Neural crest cell (in vitro differentiated cells): ENCODE measurements around the gene FXYD5. TPM values are rescaled to one million over a fixed set of nuclear protein-coding genes. Genes with fewer than 3 reads are reported as not detected.

Experiments used
- DNase-seq: peaks from one replicate; pipeline ENCODE4 v3.0.0; 2021; ENCODE audit warnings: low read depth, mixed read lengths, low spot score
- H3K27ac Mint-ChIP-seq: one replicate; pipeline ENCODE4 v1.8.0; 2021; ENCODE audit warnings: mild to moderate bottlenecking, mixed read lengths; ENCODE audit not compliant: unreplicated experiment
- H3K27me3 Mint-ChIP-seq: 2 replicates; pipeline ENCODE4 v1.8.0; 2021; ENCODE audit warnings: low read depth, mild to moderate bottlenecking, mixed read lengths
- H3K36me3 Mint-ChIP-seq: 2 replicates; pipeline ENCODE4 v1.8.0; 2021; ENCODE audit warnings: low read depth, mild to moderate bottlenecking, mixed read lengths
- H3K4me1 Mint-ChIP-seq: 2 replicates; pipeline ENCODE4 v1.8.0; 2021; ENCODE audit warnings: mixed read lengths
- H3K4me3 Mint-ChIP-seq: one replicate; pipeline ENCODE4 v1.8.0; 2021; ENCODE audit warnings: mild to moderate bottlenecking, mixed read lengths
- H3K9me3 Mint-ChIP-seq: 2 replicates; pipeline ENCODE4 v1.8.0; 2021; ENCODE audit warnings: mixed read lengths
- CTCF ChIP-seq: fragments of 200-600 bp; sonication (generic); conservative IDR thresholded peaks from 2 replicates; pipeline ENCODE4 v1.5.0; 2021; ENCODE audit warnings: antibody characterized with exemption, mild to moderate bottlenecking
- total RNA-seq: library from RNA; stranded (reverse); gene quantifications from 2 replicates; pipeline ENCODE4 v1.2.1, GENCODE V29; 2021

FXYD5 gene
- total RNA-seq, 1 donor from 2014 or later: 13.3 TPM

GRCh38 chr19:35107545-35107944 lies 47.0 kb upstream of the FXYD5 start:
- Mint-ChIP-seq H3K9me3 (peaks cover 4% of the 10 kb centered on the region), H3K4me3 (peak overlapping the region; percentile 16)

GRCh38 chr19:35108730-35109129 lies 45.8 kb upstream of the FXYD5 start:
- TF ChIP-seq CTCF: no peak
- H3K4me1 Mint-ChIP-seq: peaks cover 34% of the 10 kb centered on the region
- no peak overlapping the region for H3K4me3 Mint-ChIP-seq
- H3K36me3 Mint-ChIP-seq: no peaks in the 10 kb centered on the region
- H3K27ac Mint-ChIP-seq: peak overlapping the region; percentile 91
- H3K9me3 Mint-ChIP-seq: peaks cover 4% of the 10 kb centered on the region
- H3K27me3 Mint-ChIP-seq: no peaks in the 10 kb centered on the region
- DNase-seq: no peak

More at GRCh38 chr19:35107545-35107944, 47.0 kb upstream of the FXYD5 start:
- no peak for TF ChIP-seq CTCF
- Mint-ChIP-seq H3K4me1 (peaks cover 36% of the 10 kb centered on the region), H3K27ac (peak overlapping the region; percentile 39), H3K27me3 (no peaks in the 10 kb centered on the region), H3K36me3 (no peaks in the 10 kb centered on the region)
- peak; percentile 41 for DNase-seq

- Mint-ChIP-seq H3K9me3 (peaks cover 4% of the 10 kb centered on the region), H3K27ac (no peak overlapping the region)
Measured at GRCh38 chr19:35109395-35110112, 45.0 kb upstream of the FXYD5 start.

GRCh38 chr19:35110974-35111373 lies 43.6 kb upstream of the FXYD5 start:
- Mint-ChIP-seq H3K4me3 (no peak overlapping the region), H3K27me3 (no peaks in the 10 kb centered on the region), H3K27ac (no peak overlapping the region), H3K4me1 (peaks cover 53% of the 10 kb centered on the region), H3K36me3 (no peaks in the 10 kb centered on the region), H3K9me3 (peaks cover 4% of the 10 kb centered on the region)
- TF ChIP-seq CTCF: no peak
- no peak for DNase-seq

More at GRCh38 chr19:35109395-35110112, 45.0 kb upstream of the FXYD5 start:
- no peaks in the 10 kb centered on the region for H3K36me3 Mint-ChIP-seq
- H3K4me1 Mint-ChIP-seq: peaks cover 41% of the 10 kb centered on the region
- H3K4me3 Mint-ChIP-seq: no peak overlapping the region
- no peak for DNase-seq
- TF ChIP-seq CTCF: no peak
- H3K27me3 Mint-ChIP-seq: no peaks in the 10 kb centered on the region

GRCh38 chr19:35112995-35113688 lies 41.4 kb upstream of the FXYD5 start:
- Mint-ChIP-seq H3K9me3 (no peaks in the 10 kb centered on the region), H3K4me1 (peaks cover 56% of the 10 kb centered on the region), H3K27me3 (peaks cover 3% of the 10 kb centered on the region), H3K4me3 (no peak overlapping the region), H3K27ac (no peak overlapping the region), H3K36me3 (no peaks in the 10 kb centered on the region)
- DNase-seq: no peak
- TF ChIP-seq CTCF: no peak
